PC-9 (cell line): ENCODE measurements around the gene DSG2.

Source experiments
- CTCF ChIP-seq: fragments of 200-600 bp; sonication (generic); conservative IDR thresholded peaks from 2 replicates; pipeline ENCODE4 v1.6.1; 2017; ENCODE audit warnings: mixed run types, antibody characterized with exemption, mild to moderate bottlenecking, moderate library complexity
- EZH2 ChIP-seq: fragments of 200-600 bp; sonication (generic); IDR thresholded peaks from 2 replicates; pipeline ENCODE4 v1.8.0; 2017; ENCODE audit warnings: antibody characterized with exemption, low read depth

- TF ChIP-seq CTCF: no peak
- no peak for TF ChIP-seq EZH2
These were observed 19.3 kb upstream of the DSG2 start for GRCh38 chr18:31478688-31479087.
